IgD-negative memory B cell (primary cell): Measurements from ENCODE around the gene TGM6. TPM values are rescaled to one million over a fixed set of nuclear protein-coding genes. Genes with fewer than 3 reads are reported as not detected.

Source experiments
- H3K27ac Mint-ChIP-seq, 3 donors: one replicate each; pipeline ENCODE4 v1.8.0; 2020 to 2022; ENCODE audit warnings: mild to moderate bottlenecking in 3 of 3, mixed read lengths in 3 of 3, moderate library complexity in 1 of 3
- H3K27me3 Mint-ChIP-seq: one replicate; pipeline ENCODE4 v1.8.0; 2021; ENCODE audit warnings: mixed read lengths
- H3K36me3 Mint-ChIP-seq: one replicate; pipeline ENCODE4 v1.8.0; 2020; ENCODE audit warnings: mild to moderate bottlenecking, mixed read lengths
- H3K4me1 Mint-ChIP-seq, 3 donors: one replicate each; pipeline ENCODE4 v1.8.0; 2020 to 2022; ENCODE audit warnings: mixed read lengths in 3 of 3, mild to moderate bottlenecking in 1 of 3
- H3K4me3 Mint-ChIP-seq, 4 donors: one replicate each; pipeline ENCODE4 v1.8.0; 2020 to 2022; ENCODE audit warnings: mild to moderate bottlenecking in 4 of 4, mixed read lengths in 4 of 4, moderate library complexity in 3 of 4
- H3K9me3 Mint-ChIP-seq, 3 donors: one replicate each; pipeline ENCODE4 v1.8.0; 2020 to 2021; ENCODE audit warnings: mixed read lengths in 3 of 3, mild to moderate bottlenecking in 1 of 3
- polyA plus RNA-seq: library from polyadenylated mRNA; unstranded; fragments of 300-500 nt; fragmentation: Illumina TruSeq; gene quantifications from one replicate; pipeline ENCODE4 v1.2.3, GENCODE V29; 2021

The TGM6 gene
- polyA plus RNA-seq, 1 donor from 2014 or later: not detected

GRCh38 chr20:2379511-2380229, 1.0 kb upstream of the TGM6 start:
- Mint-ChIP-seq H3K4me1 (no peaks in the 10 kb centered on the region), H3K36me3 (no peaks in the 10 kb centered on the region), H3K9me3 (peaks cover 0 to 2% (median 0%) of the 10 kb centered on the region in 3 donors), H3K27ac (no peak overlapping the region), H3K27me3 (no peaks in the 10 kb centered on the region), H3K4me3 (no peak overlapping the region)

GRCh38 chr20:2381303-2381702, 602 bp downstream of the TGM6 start:
- peaks cover 0 to 3% (median 0%) of the 10 kb centered on the region in 3 donors for H3K9me3 Mint-ChIP-seq

GRCh38 chr20:2382833-2383232, 2.1 kb downstream of the TGM6 start:
- no peak overlapping the region for H3K4me3 Mint-ChIP-seq
- no peaks in the 10 kb centered on the region for H3K27me3 Mint-ChIP-seq
- H3K4me1 Mint-ChIP-seq: no peaks in the 10 kb centered on the region
- no peak overlapping the region for H3K27ac Mint-ChIP-seq
- no peaks in the 10 kb centered on the region for H3K36me3 Mint-ChIP-seq
- H3K9me3 Mint-ChIP-seq: peaks cover 2 to 8% (median 4%) of the 10 kb centered on the region in 3 donors

More at GRCh38 chr20:2381303-2381702, 602 bp downstream of the TGM6 start:
- Mint-ChIP-seq H3K4me1 (no peaks in the 10 kb centered on the region), H3K27me3 (no peaks in the 10 kb centered on the region), H3K36me3 (no peaks in the 10 kb centered on the region), H3K27ac (no peak overlapping the region), H3K4me3 (no peak overlapping the region)

GRCh38 chr20:2385026-2385425, 4.3 kb downstream of the TGM6 start:
- Mint-ChIP-seq H3K27ac (no peak overlapping the region), H3K4me1 (no peaks in the 10 kb centered on the region), H3K4me3 (peak overlapping the region in 1 of 4 donors; percentile 23), H3K9me3 (peaks cover 8 to 12% (median 11%) of the 10 kb centered on the region in 3 donors), H3K36me3 (no peaks in the 10 kb centered on the region), H3K27me3 (no peaks in the 10 kb centered on the region)

- H3K27me3 Mint-ChIP-seq: no peaks in the 10 kb centered on the region
- no peak overlapping the region for H3K4me3 Mint-ChIP-seq
- H3K9me3 Mint-ChIP-seq: peaks cover 8 to 12% (median 11%) of the 10 kb centered on the region in 3 donors
- no peaks in the 10 kb centered on the region for H3K36me3 Mint-ChIP-seq
- H3K27ac Mint-ChIP-seq: no peak overlapping the region
- H3K4me1 Mint-ChIP-seq: peaks cover 0 to under 1% (median under 1%) of the 10 kb centered on the region in 3 donors
Observed at GRCh38 chr20:2385496-2385895, 4.8 kb downstream of the TGM6 start.

GRCh38 chr20:2386516-2387179, 5.9 kb downstream of the TGM6 start:
- Mint-ChIP-seq H3K36me3 (no peaks in the 10 kb centered on the region), H3K27ac (no peak overlapping the region), H3K4me1 (peaks cover 1 to 12% (median 9%) of the 10 kb centered on the region in 3 donors), H3K27me3 (no peaks in the 10 kb centered on the region), H3K4me3 (peak overlapping the region in 1 of 4 donors; percentile 30), H3K9me3 (peaks cover 8 to 11% (median 10%) of the 10 kb centered on the region in 3 donors)

- Mint-ChIP-seq H3K27ac (no peak overlapping the region), H3K36me3 (no peaks in the 10 kb centered on the region), H3K4me3 (peak overlapping the region in 1 of 4 donors; percentile 30), H3K4me1 (peaks cover 2 to 12% (median 9%) of the 10 kb centered on the region in 3 donors), H3K9me3 (peaks cover 8 to 11% (median 10%) of the 10 kb centered on the region in 3 donors), H3K27me3 (no peaks in the 10 kb centered on the region)
Observed at GRCh38 chr20:2387180-2387577, 6.5 kb downstream of the TGM6 start.

GRCh38 chr20:2387580-2387979, 6.9 kb downstream of the TGM6 start:
- Mint-ChIP-seq H3K27me3 (no peaks in the 10 kb centered on the region), H3K36me3 (no peaks in the 10 kb centered on the region), H3K9me3 (peaks cover 8 to 11% (median 10%) of the 10 kb centered on the region in 3 donors), H3K4me1 (peaks cover 2 to 12% (median 9%) of the 10 kb centered on the region in 3 donors), H3K27ac (no peak overlapping the region), H3K4me3 (no peak overlapping the region)

- Mint-ChIP-seq H3K4me3 (no peak overlapping the region), H3K4me1 (peaks cover 2 to 12% (median 9%) of the 10 kb centered on the region in 3 donors), H3K27me3 (no peaks in the 10 kb centered on the region), H3K36me3 (no peaks in the 10 kb centered on the region), H3K9me3 (peaks cover 8 to 11% (median 10%) of the 10 kb centered on the region in 3 donors), H3K27ac (peak overlapping the region in 2 of 3 donors; percentile 43 to 74)
Observed at GRCh38 chr20:2390951-2391675, 10.4 kb downstream of the TGM6 start.

GRCh38 chr20:2394411-2395055, 13.8 kb downstream of the TGM6 start:
- peaks cover 0 to 3% (median 0%) of the 10 kb centered on the region in 3 donors for H3K9me3 Mint-ChIP-seq
- H3K27ac Mint-ChIP-seq: peak overlapping the region in 1 of 3 donors; percentile 35
- H3K27me3 Mint-ChIP-seq: peaks cover 2% of the 10 kb centered on the region
- no peak overlapping the region for H3K4me3 Mint-ChIP-seq
- H3K4me1 Mint-ChIP-seq: peaks cover 2 to 12% (median 9%) of the 10 kb centered on the region in 3 donors
- H3K36me3 Mint-ChIP-seq: no peaks in the 10 kb centered on the region

GRCh38 chr20:2395136-2395535, 14.4 kb downstream of the TGM6 start:
- peaks cover 2% of the 10 kb centered on the region for H3K27me3 Mint-ChIP-seq
- no peaks in the 10 kb centered on the region for H3K36me3 Mint-ChIP-seq
- no peak overlapping the region for H3K4me3 Mint-ChIP-seq
- no peak overlapping the region for H3K27ac Mint-ChIP-seq
- peaks cover 2 to 12% (median 9%) of the 10 kb centered on the region in 3 donors for H3K4me1 Mint-ChIP-seq
- H3K9me3 Mint-ChIP-seq: no peaks in the 10 kb centered on the region

GRCh38 chr20:2396241-2396814, 15.6 kb downstream of the TGM6 start:
- Mint-ChIP-seq H3K9me3 (no peaks in the 10 kb centered on the region), H3K4me1 (peaks cover under 1 to 4% (median 2%) of the 10 kb centered on the region in 3 donors), H3K27me3 (peaks cover 3% of the 10 kb centered on the region), H3K27ac (no peak overlapping the region), H3K4me3 (no peak overlapping the region), H3K36me3 (no peaks in the 10 kb centered on the region)

GRCh38 chr20:2397091-2397490, 16.4 kb downstream of the TGM6 start:
- H3K4me3 Mint-ChIP-seq: no peak overlapping the region
- peaks cover 3% of the 10 kb centered on the region for H3K27me3 Mint-ChIP-seq
- no peak overlapping the region for H3K27ac Mint-ChIP-seq
- H3K4me1 Mint-ChIP-seq: no peaks in the 10 kb centered on the region
- no peaks in the 10 kb centered on the region for H3K9me3 Mint-ChIP-seq
- H3K36me3 Mint-ChIP-seq: no peaks in the 10 kb centered on the region

- H3K27me3 Mint-ChIP-seq: peaks cover 3% of the 10 kb centered on the region
- no peaks in the 10 kb centered on the region for H3K4me1 Mint-ChIP-seq
- peak overlapping the region in 1 of 4 donors; percentile 29 for H3K4me3 Mint-ChIP-seq
- no peak overlapping the region for H3K27ac Mint-ChIP-seq
- H3K9me3 Mint-ChIP-seq: no peaks in the 10 kb centered on the region
- no peaks in the 10 kb centered on the region for H3K36me3 Mint-ChIP-seq
Observed at GRCh38 chr20:2397595-2398145, 17.0 kb downstream of the TGM6 start.
